ENCODE data around the gene BDKRB2.

BDKRB2 gene

DNA sequence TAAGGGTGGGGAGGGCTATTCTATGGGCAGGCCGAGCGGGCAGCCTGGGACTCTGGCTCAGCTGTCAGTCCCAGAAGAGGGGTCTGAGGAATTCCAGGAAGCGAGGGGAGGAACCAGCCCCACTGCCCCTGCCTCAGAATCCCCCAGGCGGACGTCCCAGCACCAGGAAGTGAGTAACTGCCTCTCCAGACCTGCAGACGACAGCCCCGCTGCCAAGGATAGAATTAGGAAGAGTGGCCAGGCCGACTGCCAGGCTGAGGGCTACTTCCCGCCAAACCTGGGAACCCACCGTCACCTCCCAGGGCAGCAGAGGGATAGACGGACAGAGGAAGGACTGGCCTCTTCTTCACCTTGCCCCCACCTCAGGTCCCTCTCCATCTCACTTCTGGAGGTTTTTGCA is 6.7 kb upstream of the BDKRB2 start:
- no peak for DNase-seq (ENCODE audit: low read depth, low spot score)

DNA sequence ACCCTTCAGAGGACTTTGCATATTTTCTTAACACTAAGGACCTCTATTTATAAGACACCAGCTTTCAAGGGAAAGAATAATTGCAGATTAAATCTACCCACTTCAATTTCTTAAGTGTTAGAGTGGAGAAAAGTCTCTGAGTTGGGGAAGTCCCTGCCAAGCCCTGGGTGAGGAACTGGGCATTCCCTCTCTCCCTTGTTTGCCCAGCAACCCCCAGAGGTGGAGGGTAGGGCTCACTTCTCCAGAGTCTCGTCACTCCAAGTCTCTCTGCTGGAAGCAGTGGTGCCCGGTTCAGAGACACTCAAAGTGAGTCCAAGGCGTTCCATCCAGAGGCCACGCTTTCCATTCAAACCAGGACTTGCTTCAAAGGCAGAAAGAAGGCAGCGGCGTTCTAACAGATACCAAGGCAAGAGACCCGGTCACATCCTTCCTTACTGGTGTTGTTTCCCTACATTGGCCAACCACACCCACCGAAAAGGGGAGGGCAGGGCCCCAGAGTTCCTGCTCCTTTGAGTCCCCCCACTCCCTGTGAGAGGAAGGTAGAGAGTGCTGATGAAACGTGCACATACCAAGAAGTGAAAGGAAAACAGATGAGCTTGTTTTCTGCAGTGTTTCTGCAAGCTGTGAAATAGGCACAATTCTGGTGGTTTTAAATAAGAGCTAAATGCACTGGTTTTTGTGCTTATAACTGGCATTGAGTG is 6.1 kb upstream of the BDKRB2 start:
- no peak for DNase-seq (ENCODE audit: low read depth, low spot score)

DNA sequence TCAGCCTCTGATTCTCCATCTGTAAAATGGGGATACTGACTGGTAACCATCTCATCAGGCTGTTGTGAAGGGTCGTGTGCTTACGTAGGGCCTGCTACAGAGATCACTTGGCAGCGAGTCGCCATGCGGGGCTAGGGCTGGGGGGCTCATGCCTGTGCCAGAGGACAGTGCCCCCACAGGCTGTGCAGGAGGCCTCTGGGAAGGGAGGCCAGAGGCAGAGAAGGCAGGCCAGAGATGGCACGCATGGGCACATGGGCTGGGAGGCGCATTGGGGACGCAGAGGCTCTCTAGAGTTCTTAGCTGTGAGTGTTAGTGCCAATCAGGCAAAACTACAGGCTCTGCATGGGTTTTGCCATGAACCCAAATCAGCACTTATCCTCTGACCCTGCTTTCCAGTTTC is 3.5 kb upstream of the BDKRB2 start:
- DNase-seq (ENCODE audit: low read depth, low spot score), result no peak

DNA sequence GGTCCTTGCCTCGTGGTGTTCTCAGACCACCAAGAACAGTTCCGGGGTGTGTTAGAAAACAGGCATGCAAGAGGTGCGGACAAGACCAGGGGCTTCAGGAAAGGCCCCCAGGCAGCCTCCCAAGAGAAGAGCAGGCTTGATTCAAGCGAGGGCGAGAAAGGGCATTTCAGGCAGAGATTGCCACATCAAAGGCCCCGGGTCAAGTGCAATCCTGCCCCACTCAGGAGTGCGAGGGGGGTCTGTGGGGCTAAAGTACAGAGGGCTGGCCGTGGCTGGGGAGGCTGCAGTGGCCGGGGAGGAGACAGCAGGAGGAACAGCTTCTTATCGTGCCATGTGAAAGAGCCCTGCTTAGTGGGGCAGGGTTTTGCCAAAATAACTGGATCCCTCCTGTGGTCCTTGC is 2.7 kb upstream of the BDKRB2 start:
- DNase-seq (ENCODE audit: low read depth, low spot score), result no peak

DNA sequence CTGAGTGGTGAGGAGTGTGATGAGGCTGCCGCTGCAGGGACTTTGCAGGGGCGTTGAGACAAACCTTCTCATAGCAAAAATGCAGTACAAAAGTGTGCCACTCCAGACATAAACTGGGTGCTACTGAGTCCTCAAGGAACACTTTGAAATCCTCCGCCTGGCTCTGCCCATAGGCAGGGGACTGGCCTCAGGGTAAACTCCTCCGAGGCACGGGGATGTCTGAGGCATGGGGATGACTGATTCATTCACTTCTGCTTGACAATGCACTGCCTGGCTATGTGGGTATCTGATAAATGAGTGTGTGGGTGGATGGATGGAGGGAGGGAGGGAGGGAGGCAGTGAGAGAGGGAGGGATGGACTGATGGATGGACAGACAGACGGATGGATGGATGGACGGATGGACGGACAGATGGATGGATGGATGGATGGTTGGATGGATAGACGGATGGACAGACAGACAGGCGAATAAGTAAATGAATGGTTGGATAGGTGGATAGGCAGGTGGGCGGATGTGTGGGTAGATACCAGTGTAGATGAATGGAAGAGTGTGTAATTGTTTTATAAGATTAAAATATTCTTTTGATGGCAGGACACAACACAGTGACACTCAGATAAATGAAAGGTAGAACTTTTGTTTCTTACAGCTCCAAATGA is 2.1 kb upstream of the BDKRB2 start:
- no peak for DNase-seq (ENCODE audit: low read depth, low spot score)

DNA sequence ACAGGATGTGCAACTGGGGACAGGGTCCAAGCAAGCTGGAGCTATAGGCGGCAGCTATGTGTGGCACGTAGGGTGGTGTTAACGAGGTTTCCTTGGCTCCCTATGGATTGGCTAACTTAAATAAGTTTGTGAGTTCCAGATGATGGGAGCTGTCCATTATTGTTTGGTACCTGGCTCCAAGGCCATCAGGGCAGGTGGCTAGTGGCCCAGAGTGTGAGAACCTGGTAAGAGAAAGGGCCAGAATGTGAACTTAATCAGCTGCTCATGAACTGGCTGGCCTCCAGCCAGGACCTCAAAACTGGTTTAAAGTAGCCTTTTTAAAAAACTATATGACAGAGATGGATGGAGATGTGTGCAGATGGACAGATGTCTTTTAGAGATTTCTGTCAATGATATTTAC is 1.5 kb upstream of the BDKRB2 start:
- no peak for DNase-seq (ENCODE audit: low read depth, low spot score)

DNA sequence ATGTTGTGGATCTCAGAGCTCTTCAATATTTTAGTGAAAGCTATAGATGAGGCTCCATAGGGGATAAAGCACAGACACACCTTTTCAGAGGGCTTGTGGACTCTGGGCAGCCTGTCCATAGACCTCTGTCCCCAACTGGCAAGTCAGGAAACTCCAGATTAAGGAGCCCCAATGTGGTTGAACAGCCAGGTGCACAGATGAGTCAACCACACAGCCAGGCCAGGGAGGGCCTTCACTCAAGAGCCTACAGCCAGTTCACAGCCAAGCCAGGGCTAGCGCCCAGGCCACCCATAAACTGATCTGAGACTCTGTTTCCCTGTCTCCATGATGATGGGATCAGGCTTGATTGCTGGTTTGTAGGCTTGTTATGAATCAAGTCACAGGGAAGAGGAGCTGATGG is 1.0 kb upstream of the BDKRB2 start:
- DNase-seq (ENCODE audit: low read depth, low spot score), result no peak

DNA sequence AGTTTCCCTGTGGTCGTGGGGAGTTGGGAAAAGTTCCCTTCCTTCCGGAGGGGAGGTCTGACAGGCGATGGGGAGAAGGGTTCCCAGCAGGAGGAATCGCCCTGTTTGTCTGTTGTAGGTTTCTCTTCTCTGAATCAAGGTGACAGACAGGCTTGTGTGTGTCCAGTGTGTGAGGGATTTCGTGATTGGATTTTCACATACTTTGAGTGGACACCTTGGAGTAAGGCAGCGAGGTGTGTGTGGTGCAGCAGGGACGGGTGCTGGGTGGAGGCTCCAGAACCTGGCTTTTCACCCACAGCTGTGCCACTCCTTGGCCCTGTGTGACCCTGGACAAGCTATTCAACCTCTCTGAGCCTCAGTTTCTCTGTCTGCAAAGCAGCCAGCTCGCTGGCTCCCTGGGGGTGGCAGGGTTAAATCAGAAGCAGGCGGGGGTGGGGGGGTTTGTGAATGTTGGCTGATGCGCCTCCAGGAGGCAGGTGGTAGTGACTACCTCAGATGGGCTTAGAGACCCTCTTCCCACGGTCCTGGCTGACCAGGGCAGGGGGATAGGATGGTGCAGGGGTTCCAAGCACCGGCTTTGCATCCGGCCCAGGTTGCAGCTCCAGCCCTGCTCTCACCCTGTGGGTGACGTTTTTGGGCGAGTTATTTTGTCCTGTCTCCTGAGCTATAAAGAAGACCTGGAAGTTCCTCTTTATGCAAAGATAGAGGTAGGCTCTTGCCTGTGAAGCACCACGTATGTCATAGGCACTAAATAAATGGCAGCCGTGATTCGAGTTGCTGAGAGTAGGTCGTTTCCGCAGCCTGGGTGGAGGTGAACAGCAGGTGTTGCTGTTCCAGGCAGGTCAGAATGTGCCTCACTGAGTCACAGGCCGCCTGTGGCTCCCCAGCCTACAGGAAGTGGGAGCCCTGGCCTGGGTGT is 679 bp downstream of the BDKRB2 start:
- no peak for DNase-seq (ENCODE audit: low read depth, low spot score)

DNA sequence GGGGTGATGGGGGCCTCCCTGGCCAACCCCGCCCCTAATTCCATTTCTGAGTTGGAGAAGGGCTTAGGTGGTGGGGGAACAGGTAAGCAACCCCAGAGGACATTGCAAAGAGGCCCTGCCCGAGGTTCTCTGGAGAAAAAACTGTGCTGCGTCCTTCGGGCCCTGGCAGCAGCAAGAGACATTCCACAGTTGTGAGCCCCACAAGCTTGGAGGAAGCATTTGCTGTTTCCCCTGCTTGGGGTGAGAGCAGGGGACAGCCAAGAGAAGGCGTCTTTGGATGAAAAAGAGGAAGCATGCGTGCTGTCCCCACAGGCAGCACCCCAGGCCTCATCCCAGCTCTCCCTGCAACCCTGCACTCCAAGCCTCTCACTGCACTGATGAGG is 1.3 kb downstream of the BDKRB2 start:
- no peak for DNase-seq (ENCODE audit: low read depth, low spot score)

DNA sequence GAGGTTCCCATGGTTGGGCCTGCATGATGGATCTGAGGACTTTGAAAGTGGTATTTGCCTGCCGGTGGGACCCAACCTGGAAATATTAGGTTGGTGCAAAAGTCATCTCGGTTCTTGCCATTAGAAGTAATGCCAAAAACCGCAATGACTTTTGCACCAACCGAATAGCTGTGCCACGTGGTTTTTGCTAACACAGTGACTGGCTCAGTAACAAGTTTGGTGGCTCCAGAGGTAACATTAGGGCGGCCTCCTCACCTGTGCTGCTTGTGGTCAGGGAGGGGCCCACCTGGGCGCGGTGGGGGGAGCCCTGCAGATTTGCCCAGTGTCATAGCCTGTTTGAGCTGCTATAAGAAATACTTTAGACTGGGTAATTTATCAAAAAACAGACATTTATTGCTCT is 1.8 kb downstream of the BDKRB2 start:
- DNase-seq (ENCODE audit: low read depth, low spot score), result no peak

DNA sequence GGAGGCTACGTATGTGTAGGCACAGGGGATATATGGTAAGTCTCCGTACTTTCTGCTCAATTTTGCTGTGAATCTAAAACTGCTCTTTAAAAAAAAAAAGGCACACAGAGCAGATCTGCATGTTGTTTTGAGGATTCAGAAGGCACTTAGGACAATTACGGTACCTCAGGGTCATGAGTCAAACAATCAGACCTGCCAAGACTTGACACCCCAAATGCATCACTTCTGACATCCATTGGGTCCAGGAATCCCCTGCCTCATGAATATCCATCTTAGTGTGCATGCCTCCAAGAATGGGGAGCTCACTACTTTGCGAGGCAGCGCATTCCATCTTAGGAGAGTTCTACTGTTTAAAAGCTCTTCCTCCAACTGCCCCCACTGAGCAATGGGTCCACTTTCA is 3.0 kb downstream of the BDKRB2 start:
- no peak for DNase-seq (ENCODE audit: low read depth, low spot score)

DNA sequence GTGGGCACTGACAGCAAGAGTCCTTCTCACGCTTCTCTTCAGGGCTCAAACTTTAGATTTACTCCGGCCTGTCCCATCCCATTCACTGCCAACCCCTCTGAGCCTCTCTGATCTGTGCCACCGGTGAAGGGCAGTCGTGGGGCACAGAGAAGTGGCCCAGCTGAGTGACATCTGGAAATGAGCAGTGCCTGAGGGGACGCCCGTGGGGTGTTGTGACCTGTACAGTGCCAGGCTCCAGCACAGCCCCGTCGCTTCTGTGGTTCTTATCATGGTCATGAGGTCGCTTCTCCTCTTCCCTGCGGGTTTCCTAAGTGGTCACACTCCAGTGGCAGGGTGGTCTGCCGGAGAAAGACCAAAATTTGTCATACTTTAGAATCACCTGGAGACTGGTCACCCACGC is 4.1 kb downstream of the BDKRB2 start:
- no peak for DNase-seq (ENCODE audit: low read depth, low spot score)

DNA sequence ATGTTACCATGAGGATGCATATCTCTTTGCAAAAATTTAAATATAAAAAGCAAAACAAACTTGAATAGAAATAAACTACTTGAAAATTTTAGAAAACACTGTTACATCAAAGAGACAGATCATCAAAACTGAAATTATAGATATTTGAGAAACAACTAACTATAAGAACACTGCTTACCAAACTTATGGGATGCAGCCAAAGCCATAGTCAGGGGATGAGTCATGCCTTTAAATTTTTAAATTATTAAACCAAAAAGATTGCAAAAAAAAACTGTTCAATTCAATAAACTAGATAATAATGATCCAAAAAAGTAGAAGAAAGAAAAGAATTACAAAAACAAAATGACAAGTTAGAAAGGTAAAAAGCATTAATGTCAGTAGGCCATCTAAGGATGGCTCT is 7.5 kb downstream of the BDKRB2 start:
- DNase-seq (ENCODE audit: low read depth, low spot score), result no peak

DNA sequence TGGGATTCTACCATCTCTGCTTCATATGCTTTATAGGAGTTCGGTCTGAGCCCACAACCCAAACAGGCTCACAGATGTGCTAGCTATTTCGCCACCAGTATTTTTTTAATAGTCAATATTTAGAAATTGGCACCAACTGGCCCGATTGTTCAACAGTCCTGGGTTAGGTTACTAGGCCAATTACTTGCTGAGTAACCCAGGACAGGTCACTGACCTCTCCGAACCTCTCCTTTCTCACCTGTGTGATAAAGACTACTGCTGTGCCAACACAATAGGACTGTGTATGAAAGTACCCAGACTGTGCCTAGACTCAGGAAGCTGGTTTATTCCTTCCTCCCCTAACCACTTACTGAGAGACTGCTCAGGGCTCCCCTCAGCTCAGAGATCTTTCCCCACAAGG is 8.3 kb downstream of the BDKRB2 start:
- no peak for DNase-seq (ENCODE audit: low read depth, low spot score)

DNA sequence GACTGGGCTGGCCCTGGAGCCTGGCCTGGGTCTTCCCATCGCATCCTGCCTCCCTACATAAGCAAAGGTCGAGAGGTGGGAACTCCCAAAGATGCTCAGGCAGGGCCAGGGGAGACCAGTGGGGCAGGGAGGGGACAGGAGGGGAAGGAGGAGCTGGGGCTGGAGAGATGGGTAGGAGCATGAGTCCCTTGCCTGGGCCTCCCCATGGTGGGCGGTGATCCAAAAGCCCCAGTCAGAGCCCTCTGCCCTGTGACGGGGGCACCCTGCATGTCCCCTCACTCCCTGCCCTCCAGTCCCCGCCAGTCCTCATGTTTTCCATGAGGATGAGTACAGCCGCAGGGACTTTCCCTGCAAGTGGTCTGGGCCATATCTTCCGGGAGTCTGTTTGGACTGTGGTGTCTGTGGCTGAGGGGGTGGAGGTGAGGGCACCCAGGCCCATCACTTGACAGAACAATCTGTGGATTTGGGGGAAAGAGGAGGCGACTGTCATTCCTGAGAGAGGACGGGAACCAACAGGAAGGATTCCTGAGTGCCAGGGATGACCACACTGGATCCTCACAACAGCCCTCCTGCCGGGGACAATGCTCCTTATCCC is 9.3 kb downstream of the BDKRB2 start:
- no peak for DNase-seq (ENCODE audit: low read depth, low spot score)

DNA sequence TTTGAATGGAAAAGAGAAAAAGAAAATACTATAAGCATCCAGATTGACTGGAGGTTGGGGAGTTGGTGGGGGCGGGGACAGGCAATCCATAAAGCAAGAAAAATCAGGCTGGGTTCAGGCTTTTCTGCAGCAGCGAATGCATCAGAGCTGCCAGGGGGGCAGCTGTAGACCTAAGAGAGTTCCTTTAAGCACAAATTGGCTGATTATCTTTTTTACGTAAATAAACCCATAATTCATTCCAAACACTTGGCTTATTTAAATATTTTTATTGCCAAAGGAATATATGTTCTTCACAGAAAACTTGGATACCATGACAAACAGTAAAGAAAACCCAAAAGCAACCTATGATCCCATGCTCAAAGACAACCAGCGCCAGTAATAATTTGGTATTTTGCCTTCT is 10.2 kb downstream of the BDKRB2 start:
- no peak for DNase-seq (ENCODE audit: low read depth, low spot score)

DNA sequence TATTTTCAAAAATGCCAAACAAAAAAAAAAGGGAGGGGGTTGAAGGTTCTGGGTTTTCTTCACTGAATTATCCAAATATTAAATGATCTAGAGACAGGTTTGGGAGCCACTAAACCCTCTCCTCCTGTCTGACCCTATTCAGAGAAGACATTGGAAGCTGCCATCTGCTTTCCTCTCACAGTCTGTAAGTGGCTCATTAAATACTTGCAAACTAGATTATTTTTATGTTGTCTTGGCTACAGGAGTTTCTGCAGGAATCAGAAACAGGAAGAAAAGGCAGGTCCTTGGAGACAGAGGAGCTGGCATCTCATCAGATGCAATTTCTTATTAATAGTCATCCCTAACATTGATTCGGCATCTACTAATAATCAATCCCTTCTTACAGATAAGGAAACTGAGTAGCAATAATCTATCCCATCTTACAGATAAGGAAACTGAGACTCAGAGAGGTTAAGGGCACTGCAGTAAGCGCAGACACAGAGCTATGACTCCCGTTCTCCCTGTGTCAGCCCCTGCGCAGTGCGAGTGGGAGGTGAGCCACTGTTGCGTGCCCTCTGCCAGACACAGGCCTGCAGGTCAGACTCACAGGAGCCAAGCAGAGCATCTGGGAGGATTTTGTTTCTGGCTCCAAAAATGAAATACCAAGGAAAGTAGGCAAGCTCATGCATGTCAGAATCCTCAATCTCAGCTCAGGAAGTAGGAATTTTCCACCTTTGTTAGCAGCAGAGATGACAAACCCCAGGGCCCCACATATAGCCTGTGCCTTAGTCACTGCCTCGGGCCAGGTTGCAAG is 11.0 kb downstream of the BDKRB2 start:
- DNase-seq (ENCODE audit: low read depth, low spot score), result no peak

DNA sequence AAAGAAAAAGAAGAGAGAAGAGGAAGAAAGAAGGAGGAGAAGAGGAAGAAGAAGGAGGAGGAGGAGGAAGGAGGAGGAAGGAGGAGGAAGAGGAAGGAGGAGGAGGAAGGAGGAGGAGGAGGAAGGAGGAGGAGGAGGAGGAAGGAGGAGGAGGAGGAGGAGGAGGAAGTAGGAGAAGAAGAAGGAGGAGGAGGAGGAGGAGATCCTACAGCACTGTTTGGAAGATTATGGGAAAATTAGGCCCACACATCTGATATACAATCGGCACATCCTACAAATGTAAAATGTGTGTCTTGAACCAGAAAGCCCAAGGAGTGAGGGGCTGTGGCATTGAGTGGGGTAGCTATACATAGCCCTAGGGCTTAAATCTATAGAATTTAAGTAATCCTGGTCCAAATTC is 12.0 kb downstream of the BDKRB2 start:
- no peak for DNase-seq (ENCODE audit: low read depth, low spot score)

DNA sequence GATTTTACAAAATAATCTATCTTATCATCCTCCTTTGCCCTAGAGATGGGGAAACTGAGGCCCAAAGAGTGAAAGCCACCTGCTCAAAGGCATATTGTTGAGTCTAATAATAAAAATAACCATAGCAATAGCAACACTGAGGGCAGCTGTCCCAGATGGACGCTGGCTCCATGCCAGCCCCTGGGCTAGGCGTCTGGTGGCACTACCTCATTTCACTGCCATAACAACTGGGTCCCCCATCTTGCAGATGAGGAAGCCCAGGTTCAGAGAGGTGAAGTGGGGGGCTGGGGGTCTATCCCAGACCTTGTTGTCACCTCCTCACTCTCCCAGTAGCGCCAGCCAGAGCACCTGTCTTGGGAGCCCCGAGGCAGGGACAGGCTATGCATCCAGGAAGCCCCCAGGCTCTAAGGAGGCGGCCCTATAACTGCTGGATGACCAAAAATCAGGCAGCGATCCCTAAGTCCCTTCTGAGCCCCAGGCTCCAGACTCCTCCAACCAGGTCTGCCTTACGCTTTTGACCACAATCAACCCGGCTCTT is 12.8 kb downstream of the BDKRB2 start:
- DNase-seq (ENCODE audit: low read depth, low spot score), result no peak

DNA sequence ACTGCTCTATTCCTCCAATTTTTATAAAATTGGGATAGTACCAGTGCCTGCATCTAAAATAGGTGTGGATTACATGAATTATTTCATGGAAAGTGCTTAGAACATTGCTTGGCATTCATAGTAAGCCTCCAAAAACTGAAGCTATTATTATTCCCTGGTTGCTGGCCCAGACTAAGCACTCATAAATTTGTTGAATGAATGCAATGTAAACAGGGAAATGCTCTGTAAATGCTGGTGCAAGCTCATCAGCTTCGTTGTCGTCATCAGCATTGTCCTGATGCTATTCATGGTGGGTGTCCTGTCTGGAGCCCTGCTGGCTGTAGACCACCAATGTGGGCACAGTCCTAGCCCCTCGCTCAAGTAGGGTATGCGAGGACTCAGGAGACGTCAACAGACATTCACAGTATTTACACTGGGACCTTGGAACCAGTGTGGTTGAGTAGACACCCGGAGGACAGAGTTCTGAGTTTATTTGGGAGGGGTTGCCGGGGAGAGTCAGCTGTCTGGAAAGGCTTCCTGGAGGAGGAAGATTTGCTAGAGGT is 16.5 kb downstream of the BDKRB2 start:
- DNase-seq (ENCODE audit: low read depth, low spot score), result no peak

DNA sequence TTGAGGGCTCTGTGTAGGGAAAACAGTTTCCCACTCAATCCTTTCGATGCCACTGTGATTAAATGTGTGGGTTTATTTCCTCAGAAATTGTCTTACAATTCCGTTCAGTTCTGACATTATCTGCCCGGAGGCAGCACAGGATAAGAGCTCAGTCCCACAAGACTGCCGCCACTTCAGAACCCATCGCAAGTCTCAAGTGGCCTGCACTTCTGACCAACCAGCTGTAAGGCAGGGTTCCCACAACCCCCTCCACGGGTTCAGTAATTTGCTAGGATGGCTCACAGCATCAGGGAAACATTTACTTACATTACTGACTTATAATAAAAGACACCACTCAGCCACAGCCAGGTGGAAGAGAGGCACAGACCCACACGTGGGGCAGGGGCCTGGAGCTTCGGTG is 17.2 kb downstream of the BDKRB2 start:
- DNase-seq (ENCODE audit: low read depth, low spot score), result no peak

Data from ELF-1 (cell line).